ENCODE measurements around the gene GCHFR. TPM values are rescaled to one million over a fixed set of nuclear protein-coding genes. Genes with fewer than 3 reads are reported as not detected.

GCHFR gene
- total RNA-seq, 4 donors from 2014 or later = 60.0 to 135 (median 117) TPM

- TF ChIP-seq, protein P1, sequence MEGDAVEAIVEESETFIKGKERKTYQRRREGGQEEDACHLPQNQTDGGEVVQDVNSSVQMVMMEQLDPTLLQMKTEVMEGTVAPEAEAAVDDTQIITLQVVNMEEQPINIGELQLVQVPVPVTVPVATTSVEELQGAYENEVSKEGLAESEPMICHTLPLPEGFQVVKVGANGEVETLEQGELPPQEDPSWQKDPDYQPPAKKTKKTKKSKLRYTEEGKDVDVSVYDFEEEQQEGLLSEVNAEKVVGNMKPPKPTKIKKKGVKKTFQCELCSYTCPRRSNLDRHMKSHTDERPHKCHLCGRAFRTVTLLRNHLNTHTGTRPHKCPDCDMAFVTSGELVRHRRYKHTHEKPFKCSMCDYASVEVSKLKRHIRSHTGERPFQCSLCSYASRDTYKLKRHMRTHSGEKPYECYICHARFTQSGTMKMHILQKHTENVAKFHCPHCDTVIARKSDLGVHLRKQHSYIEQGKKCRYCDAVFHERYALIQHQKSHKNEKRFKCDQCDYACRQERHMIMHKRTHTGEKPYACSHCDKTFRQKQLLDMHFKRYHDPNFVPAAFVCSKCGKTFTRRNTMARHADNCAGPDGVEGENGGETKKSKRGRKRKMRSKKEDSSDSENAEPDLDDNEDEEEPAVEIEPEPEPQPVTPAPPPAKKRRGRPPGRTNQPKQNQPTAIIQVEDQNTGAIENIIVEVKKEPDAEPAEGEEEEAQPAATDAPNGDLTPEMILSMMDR (IDR thresholded peaks at IDR 0.05; ENCODE audit: low read depth) = no peak
Observed at GRCh38 chr15:40731034-40731433, 32.8 kb upstream of the GCHFR start.

DNA sequence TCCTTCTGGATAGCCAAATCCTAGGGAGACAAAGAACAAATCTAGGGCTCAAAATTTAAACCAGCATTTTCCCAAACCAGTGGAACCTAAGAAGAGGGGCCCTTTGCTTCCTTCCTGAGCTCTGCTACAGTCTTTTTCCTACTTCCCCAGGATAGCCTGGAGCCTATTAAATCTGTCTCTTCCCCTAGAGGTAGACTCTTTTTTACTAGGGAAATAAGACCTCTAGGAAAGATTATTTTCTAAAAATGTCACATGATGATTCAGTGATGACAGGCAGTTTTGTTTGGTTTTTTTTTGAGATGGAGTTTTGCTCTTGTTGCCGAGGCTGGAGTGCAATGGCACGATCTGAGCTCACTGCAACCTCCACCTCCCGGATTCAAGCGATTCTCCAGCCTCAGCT is 27.3 kb upstream of the GCHFR start:
- TF ChIP-seq, protein P1 (IDR thresholded peaks at IDR 0.05; ENCODE audit: low read depth) = no peak

GRCh38 chr15:40737048-40737447 is 26.8 kb upstream of the GCHFR start:
- TF ChIP-seq, protein P1 (IDR thresholded peaks at IDR 0.05; ENCODE audit: low read depth) = no peak

GRCh38 chr15:40739047-40739446 is 24.8 kb upstream of the GCHFR start:
- TF ChIP-seq, protein P1 (IDR thresholded peaks at IDR 0.05; ENCODE audit: low read depth) = no peak

- TF ChIP-seq, protein P1 (IDR thresholded peaks at IDR 0.05; ENCODE audit: low read depth) = no peak
Observed at GRCh38 chr15:40739854-40740253, 24.0 kb upstream of the GCHFR start.

DNA sequence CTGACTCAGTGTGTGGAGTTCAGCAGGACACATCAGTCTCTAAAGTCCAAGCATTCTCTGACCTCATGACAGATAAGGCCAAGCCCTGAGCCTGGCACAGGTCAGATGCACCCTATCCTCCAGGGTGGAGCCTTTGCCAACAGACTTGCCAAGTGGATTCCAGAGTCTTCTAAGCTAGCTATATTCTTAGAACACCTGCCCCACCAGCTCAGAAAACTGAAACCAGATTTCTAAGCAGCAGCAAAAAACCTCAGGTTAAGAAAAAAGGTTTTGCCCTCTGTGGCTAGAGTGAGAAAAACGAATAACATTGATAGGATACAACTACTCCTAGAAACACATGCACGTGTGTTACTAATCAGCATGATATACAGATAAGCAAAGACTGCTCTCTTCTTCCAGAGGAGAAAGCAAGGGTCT is 20.4 kb upstream of the GCHFR start:
- TF ChIP-seq, protein P1 (IDR thresholded peaks at IDR 0.05; ENCODE audit: low read depth) = no peak

- TF ChIP-seq, protein P1 (IDR thresholded peaks at IDR 0.05; ENCODE audit: low read depth) = no peak
Observed at GRCh38 chr15:40743921-40744814, 19.7 kb upstream of the GCHFR start.

Data from subcutaneous adipose tissue (tissue), 4 donors.